Measurements from ENCODE around the gene METTL6. TPM values are rescaled to one million over a fixed set of nuclear protein-coding genes. Genes with fewer than 3 reads are reported as not detected.
"Not testable (repeated sequence)": the region's sequence is repeated elsewhere in the genome, so short reads cannot be mapped to it uniquely, and the experiment has no call there.

Gene METTL6
- polyA plus RNA-seq, 1 experiment = 25.9 TPM

- H3K27me3 ChIP-seq (ENCODE audit: control insufficient read depth, insufficient read depth, low read length) = no peaks in the 10 kb centered on the region
- ChIA-PET POLR2A (interaction anchor here (0.5 kb wide), 1 partner anchor 56 kb away, joined by 4 read pairs; no protein-coding TSS in a partner anchor), CTCF (interaction anchor here (1.9 kb wide), 1 partner anchor 15 kb away, joined by 6 read pairs; no protein-coding TSS in a partner anchor)
- no peak overlapping the region for H3K27ac ChIP-seq (ENCODE audit: low read depth, low read length)
- no peak overlapping the region for H3K4me3 ChIP-seq (ENCODE audit: low read depth, low read length)
- TF ChIP-seq CTCF (IDR thresholded peaks at IDR 0.05; ENCODE audit: low read depth, low read length) = no peak
- no peak for DNase-seq (ENCODE audit: low read depth, low spot score)
- H3K9me3 ChIP-seq (ENCODE audit: control insufficient read depth, insufficient read depth, low read length) = peaks cover 6% of the 10 kb centered on the region; the same call in 1 of the 2 replicates
Measured at GRCh38 chr3:15390460-15390859, 36.9 kb downstream of the METTL6 start.

- H3K27ac ChIP-seq (ENCODE audit: low read depth, low read length); DNase-seq (ENCODE audit: low read depth, low spot score); H3K27me3 ChIP-seq (ENCODE audit: control insufficient read depth, insufficient read depth, low read length); H3K9me3 ChIP-seq (ENCODE audit: control insufficient read depth, insufficient read depth, low read length); H3K4me3 ChIP-seq (ENCODE audit: low read depth, low read length): not testable (repeated sequence)
- CTCF ChIA-PET = interaction anchor here (1.0 to 1.6 kb wide), 3 partner anchors 11 to 120 kb away, joined by 3 to 6 read pairs (median 4); no protein-coding TSS in a partner anchor
- POLR2A ChIA-PET = interaction anchor here (0.5 kb wide), 1 partner anchor 32 kb away, joined by 6 read pairs; no protein-coding TSS in a partner anchor
Measured at GRCh38 chr3:15388335-15388734, 39.0 kb downstream of the METTL6 start.

GRCh38 chr3:15387735-15388134 lies 39.6 kb downstream of the METTL6 start:
- POLR2A ChIA-PET = interaction anchor here (0.5 kb wide), 1 partner anchor 32 kb away, joined by 6 read pairs; no protein-coding TSS in a partner anchor
- H3K27me3 ChIP-seq (ENCODE audit: control insufficient read depth, insufficient read depth, low read length) = no peaks in the 10 kb centered on the region
- H3K9me3 ChIP-seq (ENCODE audit: control insufficient read depth, insufficient read depth, low read length) = peaks cover 6% of the 10 kb centered on the region; the same call in 1 of the 2 replicates
- no peak overlapping the region for H3K27ac ChIP-seq (ENCODE audit: low read depth, low read length)
- CTCF ChIA-PET = interaction anchor here (1.0 to 1.8 kb wide), 3 partner anchors 18 to 120 kb away, joined by 4 to 6 read pairs (median 6); no protein-coding TSS in a partner anchor
- no peak for TF ChIP-seq CTCF (IDR thresholded peaks at IDR 0.05; ENCODE audit: low read depth, low read length)
- DNase-seq (ENCODE audit: low read depth, low spot score) = no peak
- no peak overlapping the region for H3K4me3 ChIP-seq (ENCODE audit: low read depth, low read length)

GRCh38 chr3:15387171-15387581 lies 40.2 kb downstream of the METTL6 start:
- ChIA-PET POLR2A (no interaction called here), CTCF (interaction anchor here (1.6 to 1.8 kb wide), 2 partner anchors 18 to 119 kb away, joined by 6 read pairs; no protein-coding TSS in a partner anchor)
- DNase-seq (ENCODE audit: low read depth, low spot score) = no peak
- H3K9me3 ChIP-seq (ENCODE audit: control insufficient read depth, insufficient read depth, low read length) = peaks cover 6% of the 10 kb centered on the region; the same call in 1 of the 2 replicates
- TF ChIP-seq CTCF (IDR thresholded peaks at IDR 0.05; ENCODE audit: low read depth, low read length) = no peak
- H3K27me3 ChIP-seq (ENCODE audit: control insufficient read depth, insufficient read depth, low read length) = no peaks in the 10 kb centered on the region
- H3K4me3 ChIP-seq (ENCODE audit: low read depth, low read length) = no peak overlapping the region
- H3K27ac ChIP-seq (ENCODE audit: low read depth, low read length) = no peak overlapping the region

- H3K27ac ChIP-seq (ENCODE audit: low read depth, low read length); POLR2A ChIA-PET; H3K4me3 ChIP-seq (ENCODE audit: low read depth, low read length); H3K9me3 ChIP-seq (ENCODE audit: control insufficient read depth, insufficient read depth, low read length); H3K27me3 ChIP-seq (ENCODE audit: control insufficient read depth, insufficient read depth, low read length); DNase-seq (ENCODE audit: low read depth, low spot score): not testable (repeated sequence)
- CTCF ChIA-PET = interaction anchor here (1.8 kb wide), 1 partner anchor 119 kb away, joined by 6 read pairs; no protein-coding TSS in a partner anchor
Measured at GRCh38 chr3:15386654-15386955, 40.7 kb downstream of the METTL6 start.

GRCh38 chr3:15385901-15386653 lies 41.3 kb downstream of the METTL6 start:
- no peak overlapping the region for H3K27ac ChIP-seq (ENCODE audit: low read depth, low read length)
- no peak for DNase-seq (ENCODE audit: low read depth, low spot score)
- ChIA-PET POLR2A (no interaction called here), CTCF (interaction anchor here (1.8 to 2.8 kb wide), 3 partner anchors 19 to 118 kb away, joined by 6 to 24 read pairs (median 8); no protein-coding TSS in a partner anchor)
- no peak overlapping the region for H3K4me3 ChIP-seq (ENCODE audit: low read depth, low read length)
- no peaks in the 10 kb centered on the region for H3K27me3 ChIP-seq (ENCODE audit: control insufficient read depth, insufficient read depth, low read length)
- no peak for TF ChIP-seq CTCF (IDR thresholded peaks at IDR 0.05; ENCODE audit: low read depth, low read length)
- peaks cover 6% of the 10 kb centered on the region; the same call in 1 of the 2 replicates for H3K9me3 ChIP-seq (ENCODE audit: control insufficient read depth, insufficient read depth, low read length)

- POLR2A ChIA-PET; H3K27ac ChIP-seq (ENCODE audit: low read depth, low read length): not testable (repeated sequence)
- CTCF ChIA-PET = interaction anchor here (2.1 to 2.8 kb wide), 2 partner anchors 20 to 117 kb away, joined by 8 to 24 read pairs; no protein-coding TSS in a partner anchor
Measured at GRCh38 chr3:15385238-15385695, 42.1 kb downstream of the METTL6 start.

More at GRCh38 chr3:15385238-15385695, 42.1 kb downstream of the METTL6 start:
- not testable (repeated sequence) for H3K9me3 ChIP-seq (ENCODE audit: control insufficient read depth, insufficient read depth, low read length); H3K4me3 ChIP-seq (ENCODE audit: low read depth, low read length); DNase-seq (ENCODE audit: low read depth, low spot score); H3K27me3 ChIP-seq (ENCODE audit: control insufficient read depth, insufficient read depth, low read length)

All from AG04450 (cell line).